HFFc6 (cell line): ENCODE results near the gene SPIB. TPM values are rescaled to one million over a fixed set of nuclear protein-coding genes. Genes with fewer than 3 reads are reported as not detected.
A peak's percentile ranks its signal among the peaks of the same experiment; 100 is the strongest.

Experiments used
- DNase-seq: peaks from one replicate; pipeline ENCODE4 v3.0.0-alpha.2; 2018
- H3K27ac Mint-ChIP-seq: 2 replicates; pipeline ENCODE4 v1.8.0; 2020; ENCODE audit warnings: mild to moderate bottlenecking, mixed read lengths
- H3K27me3 Mint-ChIP-seq: 2 replicates; pipeline ENCODE4 v1.8.0; 2021; ENCODE audit warnings: mild to moderate bottlenecking, moderate library complexity, mixed read lengths; ENCODE audit not compliant: insufficient read depth
- H3K36me3 Mint-ChIP-seq: 2 replicates; pipeline ENCODE4 v1.8.0; 2021; ENCODE audit warnings: low read depth, mixed read lengths
- H3K4me1 Mint-ChIP-seq: 2 replicates; pipeline ENCODE4 v1.8.0; 2020; ENCODE audit warnings: low read depth, mixed read lengths
- H3K4me3 Mint-ChIP-seq: 2 replicates; pipeline ENCODE4 v1.8.0; 2020; ENCODE audit warnings: mild to moderate bottlenecking, moderate library complexity, mixed read lengths
- H3K9me3 Mint-ChIP-seq: 2 replicates; pipeline ENCODE4 v1.8.0; 2020; ENCODE audit warnings: mild to moderate bottlenecking, mixed read lengths
- total RNA-seq, 6 experiments: library from RNA; stranded (reverse); fragmentation: NEBNext Ultra II Directional; extraction: Animal tissue kit (Norgen Biotek cat#: 25700); gene quantifications; 2 replicates in 1 of 6; 3 replicates in 5 of 6; pipeline ENCODE4 v1.2.3, GENCODE V29; 2021
- TF ChIP-seq, protein P1 (sequence below): fragments of 200-600 bp; sonication (generic); IDR thresholded peaks from 2 replicates; pipeline ENCODE4 v1.5.0; 2021; ENCODE audit warnings: antibody characterized with exemption, mild to moderate bottlenecking

The SPIB gene
- total RNA-seq, 6 experiments from 2014 or later = not detected

DNA sequence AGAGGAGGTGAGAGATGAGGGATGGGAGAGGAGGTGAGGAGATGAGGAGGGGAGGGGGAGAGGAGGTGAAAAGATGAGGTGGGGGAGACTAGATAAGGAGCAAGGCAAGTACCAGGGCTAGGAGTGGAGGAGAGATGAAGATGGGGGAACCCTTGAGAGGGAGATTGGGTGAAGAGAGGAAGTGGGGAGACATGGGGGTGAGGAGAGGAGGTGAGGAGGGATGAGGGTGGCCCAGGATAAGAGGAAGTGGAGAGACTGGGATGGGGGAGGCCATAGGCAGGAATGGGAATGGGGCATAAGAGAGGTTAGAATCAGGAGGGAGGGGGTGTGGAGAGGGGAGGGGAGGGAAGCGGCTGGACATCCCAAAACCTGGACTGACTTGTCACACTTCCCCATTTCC, 40.9 kb downstream of the SPIB start:
- TF ChIP-seq, protein P1, sequence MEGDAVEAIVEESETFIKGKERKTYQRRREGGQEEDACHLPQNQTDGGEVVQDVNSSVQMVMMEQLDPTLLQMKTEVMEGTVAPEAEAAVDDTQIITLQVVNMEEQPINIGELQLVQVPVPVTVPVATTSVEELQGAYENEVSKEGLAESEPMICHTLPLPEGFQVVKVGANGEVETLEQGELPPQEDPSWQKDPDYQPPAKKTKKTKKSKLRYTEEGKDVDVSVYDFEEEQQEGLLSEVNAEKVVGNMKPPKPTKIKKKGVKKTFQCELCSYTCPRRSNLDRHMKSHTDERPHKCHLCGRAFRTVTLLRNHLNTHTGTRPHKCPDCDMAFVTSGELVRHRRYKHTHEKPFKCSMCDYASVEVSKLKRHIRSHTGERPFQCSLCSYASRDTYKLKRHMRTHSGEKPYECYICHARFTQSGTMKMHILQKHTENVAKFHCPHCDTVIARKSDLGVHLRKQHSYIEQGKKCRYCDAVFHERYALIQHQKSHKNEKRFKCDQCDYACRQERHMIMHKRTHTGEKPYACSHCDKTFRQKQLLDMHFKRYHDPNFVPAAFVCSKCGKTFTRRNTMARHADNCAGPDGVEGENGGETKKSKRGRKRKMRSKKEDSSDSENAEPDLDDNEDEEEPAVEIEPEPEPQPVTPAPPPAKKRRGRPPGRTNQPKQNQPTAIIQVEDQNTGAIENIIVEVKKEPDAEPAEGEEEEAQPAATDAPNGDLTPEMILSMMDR = no peak
- peaks cover 16% of the 10 kb centered on the region for H3K4me1 Mint-ChIP-seq

DNA sequence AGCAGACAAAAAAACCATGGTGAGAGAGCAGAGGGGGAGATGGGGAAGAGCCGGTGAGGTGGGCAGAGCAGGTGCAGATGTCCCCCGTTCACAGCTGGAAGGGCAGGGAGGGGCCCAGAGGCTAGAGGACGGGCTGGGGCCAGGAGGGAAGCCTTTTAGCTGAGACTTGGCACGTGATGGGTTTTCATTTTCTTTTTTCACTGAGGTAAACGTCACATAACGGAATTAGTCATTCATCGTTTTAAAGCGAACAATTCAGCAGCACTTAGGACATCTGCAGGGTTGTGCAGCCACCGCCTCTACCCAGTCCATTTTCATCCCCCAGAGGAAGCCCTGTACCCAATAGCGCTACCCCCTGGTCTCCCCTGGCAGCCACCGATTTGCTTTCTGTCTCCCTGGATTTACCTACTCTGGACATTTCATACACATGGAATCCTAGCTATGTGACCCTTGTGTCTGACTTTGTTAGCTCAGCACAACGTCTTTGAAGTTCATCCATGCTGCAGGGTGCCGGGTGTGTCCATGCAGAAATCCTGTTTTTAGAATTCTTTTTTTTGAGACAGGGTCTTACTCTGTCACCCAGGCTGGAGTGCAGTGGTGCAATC, 41.5 kb downstream of the SPIB start:
- TF ChIP-seq, protein P1 = no peak
- Mint-ChIP-seq H3K4me3 (peak overlapping the region; percentile 54), H3K36me3 (no peaks in the 10 kb centered on the region), H3K9me3 (no peaks in the 10 kb centered on the region; the same call in 1 of the 2 replicates), H3K4me1 (peaks cover 16% of the 10 kb centered on the region), H3K27me3 (peaks cover 21% of the 10 kb centered on the region), H3K27ac (no peak overlapping the region)
- DNase-seq = peak; percentile 45

More for the DNA sequence above, 40.9 kb downstream of the SPIB start:
- Mint-ChIP-seq H3K27me3 (peaks cover 19% of the 10 kb centered on the region), H3K9me3 (no peaks in the 10 kb centered on the region; the same call in 1 of the 2 replicates), H3K27ac (no peak overlapping the region), H3K36me3 (no peaks in the 10 kb centered on the region), H3K4me3 (no peak overlapping the region; the same call in 1 of the 2 replicates)
- DNase-seq = no peak

DNA sequence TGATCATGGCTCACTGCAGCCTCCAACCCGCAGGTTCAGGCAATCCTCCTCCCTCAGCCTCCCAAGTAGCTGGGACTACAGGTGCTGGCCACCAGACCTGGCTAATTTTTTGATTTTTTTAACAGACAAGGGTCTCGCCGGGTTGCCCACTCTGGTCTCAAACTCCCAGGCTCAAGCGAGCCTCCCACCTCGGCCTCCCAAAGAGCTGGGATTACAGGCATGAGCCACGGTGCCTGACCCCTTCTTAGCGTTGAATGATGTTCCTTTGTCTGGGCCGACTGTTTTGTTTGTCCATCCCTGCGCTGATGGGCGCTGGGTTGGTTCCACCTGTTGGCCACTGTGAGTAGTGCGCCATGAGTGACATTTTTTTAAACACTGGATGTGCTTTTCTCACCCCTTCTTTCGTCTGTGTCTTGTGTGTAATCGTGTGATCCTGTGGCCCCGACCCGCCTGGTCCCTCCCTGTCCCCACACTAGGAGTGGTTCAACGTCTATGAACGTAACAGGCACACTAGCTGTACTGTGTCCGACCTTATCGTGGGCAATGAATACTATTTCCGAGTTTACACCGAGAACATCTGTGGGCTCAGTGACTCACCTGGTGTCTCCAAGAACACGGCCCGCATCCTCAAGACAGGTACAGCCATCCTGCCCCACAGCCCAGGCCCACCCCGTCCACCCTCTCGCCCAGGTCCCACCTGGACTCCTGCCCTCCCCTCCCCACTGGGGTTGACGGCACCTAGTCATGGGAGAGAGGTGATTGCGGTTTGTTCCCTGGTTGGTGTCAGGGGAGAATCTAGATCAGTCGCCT, 42.5 kb downstream of the SPIB start:
- Mint-ChIP-seq H3K27ac (no peak overlapping the region), H3K9me3 (no peaks in the 10 kb centered on the region; the same call in 1 of the 2 replicates), H3K36me3 (no peaks in the 10 kb centered on the region), H3K4me3 (peak overlapping the region; percentile 17; the same call in 1 of the 2 replicates), H3K4me1 (peaks cover 16% of the 10 kb centered on the region), H3K27me3 (peaks cover 26% of the 10 kb centered on the region)
- TF ChIP-seq, protein P1 = peak; percentile 90
- DNase-seq = peak; percentile 53

DNA sequence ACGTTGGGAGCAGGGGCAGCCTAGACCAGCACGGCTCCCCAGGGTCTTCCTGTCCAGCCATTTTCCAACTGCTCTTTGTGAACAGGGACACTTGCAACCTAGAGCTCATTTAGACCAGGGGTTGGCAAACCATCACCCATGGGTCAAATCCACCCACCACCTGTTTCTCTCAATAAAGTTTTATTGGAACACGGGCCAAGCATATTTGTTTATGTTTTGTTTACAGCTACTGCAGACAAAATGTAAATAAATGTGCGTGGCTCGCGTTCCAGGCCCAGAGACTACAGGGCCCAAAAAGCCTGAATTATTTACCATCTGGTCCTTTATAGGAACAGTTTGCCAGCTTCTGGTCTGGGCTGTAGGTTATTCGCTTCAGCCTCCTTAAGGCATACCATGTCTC, 44.2 kb downstream of the SPIB start:
- no peak for DNase-seq
- Mint-ChIP-seq H3K4me1 (peaks cover 16% of the 10 kb centered on the region), H3K4me3 (no peak overlapping the region), H3K27me3 (peaks cover 19% of the 10 kb centered on the region), H3K36me3 (no peaks in the 10 kb centered on the region), H3K9me3 (no peaks in the 10 kb centered on the region), H3K27ac (no peak overlapping the region)
- TF ChIP-seq, protein P1 = no peak

DNA sequence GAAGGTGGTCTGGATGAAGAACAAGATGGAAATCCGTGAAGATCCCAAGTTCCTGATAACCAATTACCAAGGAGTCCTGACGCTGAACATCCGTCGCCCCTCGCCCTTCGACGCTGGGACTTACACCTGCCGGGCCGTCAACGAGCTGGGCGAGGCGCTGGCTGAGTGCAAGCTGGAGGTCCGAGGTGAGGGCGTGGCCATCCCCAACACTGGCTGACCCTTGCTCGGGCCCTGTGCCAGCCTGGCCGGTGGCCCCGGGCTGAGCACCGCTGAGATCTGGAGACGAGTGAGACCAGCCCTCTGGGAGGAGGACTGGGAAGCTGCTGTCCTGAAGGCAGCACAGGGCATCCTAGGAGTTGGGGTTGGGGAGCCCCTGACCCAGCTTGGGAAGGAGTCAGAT, 45.6 kb downstream of the SPIB start:
- no peaks in the 10 kb centered on the region for H3K9me3 Mint-ChIP-seq

More for the DNA sequence above, 45.6 kb downstream of the SPIB start:
- Mint-ChIP-seq H3K27ac (no peak overlapping the region), H3K4me3 (no peak overlapping the region), H3K36me3 (no peaks in the 10 kb centered on the region), H3K27me3 (peaks cover 24% of the 10 kb centered on the region), H3K4me1 (peaks cover 16% of the 10 kb centered on the region)
- DNase-seq = no peak
- TF ChIP-seq, protein P1 = no peak
